ENCODE measurements around the gene C2orf78.

DNA sequence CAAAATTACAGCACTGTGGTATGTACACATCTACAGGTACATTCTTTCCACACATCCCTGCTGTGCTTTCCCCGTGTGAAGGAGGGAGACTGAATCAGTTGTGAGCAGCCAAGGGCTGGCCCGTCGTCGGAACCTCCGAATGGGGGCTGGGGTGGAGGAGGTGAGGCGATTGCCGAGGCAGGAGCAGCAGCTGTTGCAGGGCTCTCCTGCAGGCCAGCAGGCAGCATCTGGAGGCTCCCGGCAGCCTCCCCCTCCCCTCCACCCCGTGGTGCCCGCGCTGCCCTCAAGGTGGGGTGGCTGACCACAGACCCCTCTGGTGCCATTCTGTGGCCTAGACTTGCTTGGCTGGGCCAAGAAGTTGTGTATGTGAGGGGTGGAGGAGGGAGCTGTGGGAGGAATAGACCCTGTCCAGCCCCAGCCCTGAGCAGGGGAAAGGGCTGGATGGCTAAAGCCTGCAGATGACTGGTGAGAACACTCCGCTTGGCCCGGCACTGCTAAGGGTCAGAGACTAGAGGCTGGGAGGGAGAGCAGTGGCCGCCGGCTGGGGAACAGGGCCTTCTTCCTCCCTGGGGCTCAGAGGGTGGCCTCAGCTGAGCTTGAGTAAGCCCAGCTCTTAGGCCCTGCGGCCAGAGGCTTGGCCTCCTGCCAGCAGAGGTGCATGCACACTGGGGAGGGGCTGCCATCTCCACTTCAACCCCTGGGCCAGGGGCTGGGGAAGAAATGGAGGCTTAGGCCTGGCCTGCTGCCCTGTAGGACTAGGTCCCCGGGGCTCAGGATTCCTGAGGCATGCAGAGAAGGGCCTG, 52.4 kb downstream of the C2orf78 start:
- TF ChIP-seq, protein P1, sequence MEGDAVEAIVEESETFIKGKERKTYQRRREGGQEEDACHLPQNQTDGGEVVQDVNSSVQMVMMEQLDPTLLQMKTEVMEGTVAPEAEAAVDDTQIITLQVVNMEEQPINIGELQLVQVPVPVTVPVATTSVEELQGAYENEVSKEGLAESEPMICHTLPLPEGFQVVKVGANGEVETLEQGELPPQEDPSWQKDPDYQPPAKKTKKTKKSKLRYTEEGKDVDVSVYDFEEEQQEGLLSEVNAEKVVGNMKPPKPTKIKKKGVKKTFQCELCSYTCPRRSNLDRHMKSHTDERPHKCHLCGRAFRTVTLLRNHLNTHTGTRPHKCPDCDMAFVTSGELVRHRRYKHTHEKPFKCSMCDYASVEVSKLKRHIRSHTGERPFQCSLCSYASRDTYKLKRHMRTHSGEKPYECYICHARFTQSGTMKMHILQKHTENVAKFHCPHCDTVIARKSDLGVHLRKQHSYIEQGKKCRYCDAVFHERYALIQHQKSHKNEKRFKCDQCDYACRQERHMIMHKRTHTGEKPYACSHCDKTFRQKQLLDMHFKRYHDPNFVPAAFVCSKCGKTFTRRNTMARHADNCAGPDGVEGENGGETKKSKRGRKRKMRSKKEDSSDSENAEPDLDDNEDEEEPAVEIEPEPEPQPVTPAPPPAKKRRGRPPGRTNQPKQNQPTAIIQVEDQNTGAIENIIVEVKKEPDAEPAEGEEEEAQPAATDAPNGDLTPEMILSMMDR (IDR thresholded peaks at IDR 0.05; ENCODE audit: insufficient read depth, low read depth, low read length), result no peak
- TF ChIP-seq EZH2 (IDR thresholded peaks at IDR 0.05; ENCODE audit: insufficient read depth, low read length), result no peak
